K562 (cell line): ENCODE data around the gene PCNX2. TPM values are rescaled to one million over a fixed set of nuclear protein-coding genes. Genes with fewer than 3 reads are reported as not detected.

Source experiments
- ARHGAP35 ChIP-seq: fragments of 450-650 bp; IDR thresholded peaks from 2 replicates; pipeline ENCODE4 v1.6.1; 2018; ENCODE audit not compliant: partially characterized antibody
- ARID1B ChIP-seq: fragments of 450-650 bp; IDR thresholded peaks from 2 replicates; pipeline ENCODE4 v1.6.1; 2016; ENCODE audit warnings: antibody characterized with exemption, mild to moderate bottlenecking, inconsistent platforms
- ATF2 ChIP-seq: sonication (generic); formaldehyde crosslinking; IDR thresholded peaks from 2 replicates; pipeline ENCODE4 v1.8.1; 2022; ENCODE audit warnings: missing genetic modification reagents
- CEBPB ChIP-seq: fragments of 450-650 bp; IDR thresholded peaks from 2 replicates; pipeline ENCODE4 v1.6.1; 2016; ENCODE audit warnings: missing genetic modification characterization, missing compliant biosample characterization
- DMBX1 ChIP-seq: fragments of 250-450 bp; sonication (Bioruptor Pico); IDR thresholded peaks from 2 replicates; pipeline ENCODE4 v1.8.0; 2022; ENCODE audit warnings: inconsistent platforms, mild to moderate bottlenecking, moderate library complexity, borderline replicate concordance
- GTF2F1 ChIP-seq: IDR thresholded peaks from 2 replicates; pipeline ENCODE4 v1.6.1; 2011; ENCODE audit warnings: low read depth, low read length, improper control_type of control experiment
- HNRNPH1 ChIP-seq: fragments of 200-400 bp; formaldehyde crosslinking; optimal IDR thresholded peaks from 2 replicates; pipeline ENCODE3; 2017; ENCODE audit warnings: low read depth, mild to moderate bottlenecking, low read length, moderate library complexity
- HNRNPUL1 ChIP-seq: fragments of 200-400 bp; formaldehyde crosslinking; IDR thresholded peaks from 2 replicates; pipeline ENCODE4 v1.6.1; 2017; ENCODE audit warnings: low read length
- HSF4 ChIP-seq: fragments of 250-450 bp; sonication (Bioruptor Pico); IDR thresholded peaks from 2 replicates; pipeline ENCODE4 v2.1.2; 2022; ENCODE audit warnings: mild to moderate bottlenecking, moderate library complexity, borderline replicate concordance
- IFI16 ChIP-seq: fragments of 250-450 bp; sonication (Bioruptor Pico); IDR thresholded peaks from 2 replicates; pipeline ENCODE4 v2.1.2; 2022; ENCODE audit warnings: mild to moderate bottlenecking, inconsistent platforms
- IRF9 ChIP-seq: fragments of 450-650 bp; IDR thresholded peaks from 2 replicates; pipeline ENCODE4 v1.6.1; 2016; ENCODE audit warnings: missing biosample characterization, missing genetic modification characterization
- MXI1 ChIP-seq: IDR thresholded peaks from 2 replicates; pipeline ENCODE4 v1.6.1; 2011; ENCODE audit warnings: low read depth, mild to moderate bottlenecking, improper control_type of control experiment, low read length
- NR2C2 ChIP-seq, 2 experiments: fragments of 200-800 bp in 1 of 2; sonication (Bioruptor generic) in 1 of 2; sonication (generic) in 1 of 2; formaldehyde crosslinking in 1 of 2; IDR thresholded peaks; 2 replicates each; pipeline versions ENCODE4 v1.6.1 to v1.8.0; 2016 to 2022; ENCODE audit warnings: mild to moderate bottlenecking in 1 of 2, missing compliant biosample characterization in 1 of 2, missing genetic modification characterization in 1 of 2, missing genetic modification reagents in 1 of 2
- PHF20 ChIP-seq: fragments of 450-650 bp; IDR thresholded peaks from 2 replicates; pipeline ENCODE4 v1.6.1; 2018; ENCODE audit not compliant: partially characterized antibody
- PRMT5 ChIP-seq: sonication (generic); formaldehyde crosslinking; IDR thresholded peaks from 2 replicates; pipeline ENCODE4 v1.5.0; 2020; ENCODE audit warnings: missing genetic modification reagents
- PRPF4 ChIP-seq: fragments of 200-400 bp; formaldehyde crosslinking; IDR thresholded peaks from one replicate; pipeline ENCODE4 v1.6.1; 2017; ENCODE audit warnings: low read length, low read depth, mild to moderate bottlenecking; ENCODE audit not compliant: insufficient read depth, poor library complexity, severe bottlenecking
- RAD51 ChIP-seq: fragments of 450-650 bp; IDR thresholded peaks from 2 replicates; pipeline ENCODE4 v1.7.1; 2016; ENCODE audit warnings: low read depth, mild to moderate bottlenecking, borderline replicate concordance
- RHOXF2B ChIP-seq: fragments of 250-450 bp; sonication (Bioruptor Pico); conservative IDR thresholded peaks from 2 replicates; pipeline ENCODE4 v1.5.1; 2021
- SRSF9 ChIP-seq: fragments of 200-400 bp; formaldehyde crosslinking; IDR thresholded peaks from 2 replicates; pipeline ENCODE4 v1.6.1; 2017; ENCODE audit warnings: low read depth, low read length, borderline replicate concordance
- THAP7 ChIP-seq: fragments of 250-450 bp; sonication (Bioruptor Pico); IDR thresholded peaks from 2 replicates; pipeline ENCODE4 v1.5.0; 2021
- ZNF282 ChIP-seq: sonication (generic); formaldehyde crosslinking; IDR thresholded peaks from 2 replicates; pipeline ENCODE4 v1.8.1; 2023; ENCODE audit warnings: missing genetic modification reagents
- ZNF518B ChIP-seq: fragments of 250-450 bp; sonication (Bioruptor Pico); IDR thresholded peaks from 2 replicates; pipeline ENCODE4 v1.5.0; 2021; ENCODE audit warnings: mild to moderate bottlenecking, moderate library complexity
- polyA plus RNA-seq, 8 experiments: library from polyadenylated mRNA; depleted of rRNA in 4 of 8; stranded (reverse) in 5 of 8; unstranded in 3 of 8; fragments of >200 nt; fragmentation: Nextera tagmentation in 2 of 8; fragmentation: Illumina TruSeq in 1 of 8; extraction: Ambion mirVana in 2 of 8; extraction: Trizol in 1 of 8; gene quantifications; 2 replicates each; pipeline versions ENCODE4 v1.2.1 to v1.2.3, GENCODE V29; 2011 to 2014; ENCODE audit warnings: inconsistent platforms in 1 of 8, missing spikeins in 1 of 8
- total RNA-seq, 7 experiments: library from RNA; depleted of rRNA in 6 of 7; stranded (reverse); fragments of >200 nt in 6 of 7; fragmentation: Illumina TruSeq in 2 of 7; extraction: Trizol in 2 of 7; gene quantifications; 2 replicates each; pipeline versions ENCODE4 v1.2.1 to v1.2.3, GENCODE V29; 2011 to 2021; ENCODE audit warnings: low replicate concordance in 1 of 7

Gene PCNX2
- total and polyA plus RNA-seq, 9 of the 15 experiments (the other 6 are each of a cell fraction or from before 2014, with no cell fraction given), result 0.07 to 0.33 TPM; not detected in 7

- TF ChIP-seq THAP7 (CRISPR knock-in tag) (no peak), HSF4 (CRISPR knock-in tag) (no peak), DMBX1 (CRISPR knock-in tag) (0 out of 2 replicates have a peak, but pooled peaks have one; percentile 5), HNRNPUL1 (no peak), ARID1B (no peak), SRSF9 (no peak), IRF9 (tag) (no peak), NR2C2 (CRISPR knock-in tag; IDR thresholded peaks at IDR 0.05) (peak; percentile 91), NR2C2 (tag; IDR thresholded peaks at IDR 0.05) (peak; percentile 99), RHOXF2B (CRISPR knock-in tag) (no peak), ZNF282 (no peak), PHF20 (peak; percentile 65), PRMT5 (CRISPR knock-in tag) (no peak), HNRNPH1 (no peak), ATF2 (no peak), MXI1 (no peak), CEBPB (no peak), IFI16 (no peak), ZNF518B (CRISPR knock-in tag) (no peak), RAD51 (no peak), ARHGAP35 (no peak), PRPF4 (no peak), GTF2F1 (no peak)
These were observed 345.0 kb downstream of the PCNX2 start, which contains the start of gene NTPCR (continued) for GRCh38 chr1:232950197-232951176.
